HG03457 (cell line): ENCODE measurements around the gene ZNF714.
"Not testable (repeated sequence)": the region's sequence is repeated elsewhere in the genome, so short reads cannot be mapped to it uniquely, and the experiment has no call there.

Source experiments
- ATAC-seq: cut with Tn5 transposase; IDR thresholded peaks from one replicate; pipeline ENCODE4 v1.9.1; 2021; ENCODE audit warnings: moderate number of reproducible peaks; ENCODE audit not compliant: unreplicated experiment

ZNF714 gene

GRCh38 chr19:21130097-21130775, 48.2 kb downstream of the ZNF714 start:
- ATAC-seq = no peak

- no peak for ATAC-seq
Measured at GRCh38 chr19:21133633-21134032, 51.6 kb downstream of the ZNF714 start.

- no peak for ATAC-seq
Measured at GRCh38 chr19:21134934-21135366, 52.9 kb downstream of the ZNF714 start.

- ATAC-seq = no peak
Measured at GRCh38 chr19:21135433-21135832, 53.4 kb downstream of the ZNF714 start.

GRCh38 chr19:21138130-21138529, 56.1 kb downstream of the ZNF714 start:
- ATAC-seq = no peak

GRCh38 chr19:21141006-21141405, 59.0 kb downstream of the ZNF714 start:
- ATAC-seq = not testable (repeated sequence)

GRCh38 chr19:21141787-21142464, 59.9 kb downstream of the ZNF714 start, which contains the start of gene ZNF431:
TSS of gene ZNF431 (plus strand) at chr19:21142040. CDS start at chr19:21142184, 144 bp downstream.
- peak; percentile 91 for ATAC-seq

- no peak for ATAC-seq
Measured at GRCh38 chr19:21143428-21143827, 61.4 kb downstream of the ZNF714 start.

- ATAC-seq = no peak
Measured at GRCh38 chr19:21143854-21144253, 61.9 kb downstream of the ZNF714 start.

GRCh38 chr19:21147540-21147939, 65.5 kb downstream of the ZNF714 start:
- no peak for ATAC-seq

GRCh38 chr19:21148681-21149080, 66.7 kb downstream of the ZNF714 start:
- no peak for ATAC-seq

GRCh38 chr19:21149877-21150276, 67.9 kb downstream of the ZNF714 start:
- no peak for ATAC-seq

GRCh38 chr19:21151460-21151859, 69.5 kb downstream of the ZNF714 start:
- no peak for ATAC-seq

GRCh38 chr19:21158523-21159135, 76.6 kb downstream of the ZNF714 start:
- ATAC-seq = no peak

- ATAC-seq = no peak
Measured at GRCh38 chr19:21164541-21164940, 82.5 kb downstream of the ZNF714 start.

GRCh38 chr19:21166436-21166835, 84.4 kb downstream of the ZNF714 start:
- ATAC-seq = no peak
